ENCODE data around the gene KCNH4.
"Not testable (repeated sequence)": the region's sequence is repeated elsewhere in the genome, so short reads cannot be mapped to it uniquely, and the experiment has no call there.

Gene KCNH4

GRCh38 chr17:42177684-42178083, 3.3 kb downstream of the KCNH4 start:
- DNase-seq: no peak

DNA sequence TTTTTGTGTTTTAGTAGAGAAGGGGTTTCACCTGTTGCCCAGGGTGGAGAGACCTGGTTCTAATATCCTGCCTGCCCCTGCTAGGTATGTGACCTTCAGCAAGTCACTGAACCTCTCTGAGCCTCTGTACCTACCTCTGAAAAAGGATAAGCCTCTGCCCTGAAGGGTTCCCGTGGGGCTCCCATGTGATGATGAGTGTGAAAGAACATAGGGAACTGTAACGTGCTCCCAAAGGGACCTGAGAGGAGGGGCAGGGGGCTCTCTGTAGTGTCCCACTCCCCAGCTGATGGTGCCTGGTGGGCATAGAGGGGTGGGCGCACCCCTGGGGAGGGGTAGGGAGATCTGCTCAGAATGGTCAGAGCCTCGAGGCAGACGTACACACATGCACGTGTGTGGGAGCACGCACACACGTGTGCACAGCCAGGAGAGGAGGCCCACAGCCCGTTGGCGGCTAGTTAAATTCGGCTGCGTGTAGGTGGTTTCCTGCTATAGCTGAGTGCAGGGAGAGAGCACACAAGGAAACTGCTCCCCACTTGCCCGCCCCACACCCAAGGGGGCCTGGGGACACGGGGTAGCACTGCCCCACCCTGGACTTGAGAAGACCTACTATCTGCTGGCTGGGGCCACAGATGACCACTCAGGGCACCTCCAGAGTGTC, 6.7 kb downstream of the KCNH4 start:
- no peak for DNase-seq

DNA sequence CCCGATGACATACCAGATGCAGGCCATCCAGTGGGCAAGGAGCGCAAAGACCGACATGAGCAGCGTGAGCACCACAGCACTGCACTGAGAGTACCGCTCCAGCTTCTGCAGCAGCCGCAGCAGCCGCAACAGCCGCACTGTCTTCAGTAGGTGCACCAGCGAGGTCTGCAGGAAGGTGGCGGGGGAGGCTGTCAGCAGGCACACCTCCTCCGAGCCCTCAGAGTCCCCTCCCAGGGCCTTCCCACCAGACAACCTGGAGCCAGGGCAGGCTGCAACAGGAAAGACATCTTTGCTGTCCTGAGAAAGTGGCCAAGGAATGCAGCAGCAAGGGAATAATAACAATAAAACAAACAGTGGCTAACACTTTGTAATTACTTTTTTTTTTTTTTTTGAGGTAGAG, 9.1 kb downstream of the KCNH4 start:
- no peak for DNase-seq

DNA sequence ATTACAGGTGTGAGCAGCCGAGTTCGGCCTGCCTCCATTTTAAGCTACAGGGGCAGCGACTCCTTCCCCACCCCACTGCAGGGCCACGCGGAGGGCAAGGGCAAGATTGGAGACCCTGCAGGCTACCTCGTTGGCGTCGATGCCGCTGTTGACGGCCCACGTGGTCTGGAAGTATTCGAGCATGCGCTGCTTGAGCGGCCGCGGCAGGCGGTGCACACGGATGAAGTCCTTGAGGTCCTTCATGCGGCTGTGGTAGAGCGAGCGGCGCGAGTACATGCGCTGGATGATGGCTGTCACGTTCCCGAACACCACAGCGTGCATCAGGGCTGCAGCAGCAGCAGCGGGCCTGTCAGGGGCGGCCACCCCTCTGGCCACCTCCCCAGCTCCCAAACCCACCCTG, 11.6 kb downstream of the KCNH4 start:
- no peak for DNase-seq

DNA sequence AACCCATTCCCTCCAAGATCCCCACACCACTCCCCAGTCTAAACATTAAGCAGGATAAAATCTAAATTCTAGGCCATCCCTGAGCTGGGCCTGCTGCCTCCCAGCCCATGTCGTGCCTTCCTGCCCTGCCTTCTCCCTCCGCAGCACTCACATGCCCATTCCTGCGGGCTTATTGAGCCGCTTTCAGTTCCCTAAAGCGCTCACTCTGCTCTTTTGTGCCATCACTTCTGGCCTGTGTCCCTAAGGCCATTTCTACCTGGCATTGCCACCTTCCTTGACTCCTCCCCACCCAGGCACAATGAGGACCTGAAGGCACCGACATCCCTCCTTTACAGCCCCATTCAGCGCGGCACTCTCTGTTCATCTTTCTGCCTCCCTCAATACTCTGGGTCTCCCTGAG, 13.1 kb downstream of the KCNH4 start:
- DNase-seq: no peak

- no peak for DNase-seq
Observed at GRCh38 chr17:42166196-42166763, 14.7 kb downstream of the KCNH4 start.

DNA sequence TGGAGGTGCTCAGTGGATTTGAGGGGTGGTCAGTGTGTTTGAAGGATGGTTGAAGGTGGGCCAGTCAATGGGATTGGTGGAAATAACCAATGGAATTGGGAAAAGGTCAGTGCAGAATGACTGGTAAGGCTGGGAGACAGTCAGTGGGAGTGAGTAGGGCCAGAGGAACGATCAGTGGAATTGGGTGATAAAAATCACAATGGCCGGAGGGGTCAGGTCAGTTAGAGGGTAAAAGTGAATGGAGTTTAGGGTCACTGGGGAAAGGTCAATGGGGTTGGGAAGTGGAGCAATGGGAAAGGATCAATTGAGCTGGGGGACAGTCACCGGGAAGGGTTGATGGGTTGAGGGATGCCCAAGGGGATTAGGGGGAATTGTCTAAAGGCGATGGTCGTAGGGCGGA, 15.2 kb downstream of the KCNH4 start:
- DNase-seq: no peak

- DNase-seq: no peak
Observed at GRCh38 chr17:42163696-42164407, 17.1 kb downstream of the KCNH4 start.

DNA sequence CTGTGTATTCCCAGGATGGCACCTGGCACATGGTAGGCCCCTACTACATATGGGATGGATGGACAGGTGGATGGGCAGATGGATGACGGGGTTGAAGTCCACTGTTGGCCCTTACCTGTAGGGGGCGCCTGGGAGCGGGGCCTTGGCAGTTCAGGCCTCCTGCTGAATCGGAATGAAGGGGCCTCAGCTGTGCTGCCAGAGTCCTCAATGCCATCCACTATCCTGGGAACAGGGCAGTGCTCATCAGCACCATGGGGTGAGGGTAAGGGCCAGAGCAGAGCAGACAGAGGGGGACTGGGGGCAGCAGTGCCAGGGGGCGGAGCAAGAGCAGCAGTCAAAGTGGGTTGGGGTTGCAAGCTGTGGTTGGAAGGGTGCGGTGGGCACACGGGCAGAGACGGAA, 17.8 kb downstream of the KCNH4 start:
- no peak for DNase-seq

- no peak for DNase-seq
Observed at GRCh38 chr17:42160531-42160910, 20.4 kb downstream of the KCNH4 start.

DNA sequence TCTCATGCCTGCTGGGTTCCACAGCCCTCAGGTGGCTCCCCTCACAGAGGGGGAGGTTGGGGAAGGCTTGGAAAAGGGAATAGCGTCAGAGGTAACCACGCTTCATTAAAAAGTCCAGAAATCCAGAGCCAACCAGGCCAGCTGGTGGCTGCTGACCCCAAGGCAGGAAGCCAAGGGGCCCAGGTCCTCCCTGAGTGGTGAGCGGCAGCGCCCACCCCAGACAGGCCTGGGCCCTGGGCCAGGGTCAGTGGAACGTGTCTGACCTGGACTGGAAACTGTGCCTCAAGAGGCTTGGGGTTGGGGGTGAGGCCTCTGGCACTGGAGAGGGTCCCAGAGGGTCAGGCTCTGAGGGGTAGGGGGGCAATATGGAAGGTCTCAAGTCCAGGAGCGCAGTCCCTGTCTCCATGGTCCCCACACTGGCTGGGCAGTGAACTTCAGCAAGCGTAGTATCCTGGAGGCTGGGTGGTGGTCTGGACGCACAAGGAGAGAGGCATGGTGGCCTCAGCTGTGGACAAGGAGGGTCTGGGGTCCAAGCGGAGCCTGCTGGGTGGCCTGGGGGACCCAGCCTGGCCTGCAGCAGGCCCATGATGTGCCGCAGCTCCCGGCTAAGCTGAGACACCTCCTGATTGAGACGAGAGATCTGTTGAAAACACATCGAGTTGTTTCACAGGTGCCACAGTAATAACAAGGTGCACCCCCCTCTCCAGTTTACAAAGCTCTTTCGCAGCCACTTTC, 21.0 kb downstream of the KCNH4 start:
- DNase-seq: no peak

DNA sequence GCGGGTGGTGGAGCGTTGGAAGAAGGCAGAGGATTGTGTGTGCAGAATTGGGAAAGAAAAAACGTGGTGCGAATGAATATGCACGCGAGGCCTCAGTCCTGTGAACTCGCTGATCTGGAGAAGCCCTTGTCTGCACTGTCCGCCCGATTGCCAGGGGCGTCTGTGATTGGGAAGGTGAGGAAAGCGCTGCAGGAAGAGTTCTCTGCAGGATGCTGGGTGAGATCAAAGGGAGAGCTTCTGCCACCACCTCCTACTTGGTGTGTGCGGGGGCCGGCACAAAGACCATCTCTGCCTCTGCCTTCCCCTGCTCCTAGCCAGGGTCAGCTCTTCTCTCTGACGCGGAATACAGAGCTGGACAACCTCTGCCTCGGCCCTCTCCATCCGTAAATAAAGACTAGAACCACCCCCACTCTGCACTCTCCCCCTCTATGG, 25.3 kb downstream of the KCNH4 start:
- DNase-seq: no peak

DNA sequence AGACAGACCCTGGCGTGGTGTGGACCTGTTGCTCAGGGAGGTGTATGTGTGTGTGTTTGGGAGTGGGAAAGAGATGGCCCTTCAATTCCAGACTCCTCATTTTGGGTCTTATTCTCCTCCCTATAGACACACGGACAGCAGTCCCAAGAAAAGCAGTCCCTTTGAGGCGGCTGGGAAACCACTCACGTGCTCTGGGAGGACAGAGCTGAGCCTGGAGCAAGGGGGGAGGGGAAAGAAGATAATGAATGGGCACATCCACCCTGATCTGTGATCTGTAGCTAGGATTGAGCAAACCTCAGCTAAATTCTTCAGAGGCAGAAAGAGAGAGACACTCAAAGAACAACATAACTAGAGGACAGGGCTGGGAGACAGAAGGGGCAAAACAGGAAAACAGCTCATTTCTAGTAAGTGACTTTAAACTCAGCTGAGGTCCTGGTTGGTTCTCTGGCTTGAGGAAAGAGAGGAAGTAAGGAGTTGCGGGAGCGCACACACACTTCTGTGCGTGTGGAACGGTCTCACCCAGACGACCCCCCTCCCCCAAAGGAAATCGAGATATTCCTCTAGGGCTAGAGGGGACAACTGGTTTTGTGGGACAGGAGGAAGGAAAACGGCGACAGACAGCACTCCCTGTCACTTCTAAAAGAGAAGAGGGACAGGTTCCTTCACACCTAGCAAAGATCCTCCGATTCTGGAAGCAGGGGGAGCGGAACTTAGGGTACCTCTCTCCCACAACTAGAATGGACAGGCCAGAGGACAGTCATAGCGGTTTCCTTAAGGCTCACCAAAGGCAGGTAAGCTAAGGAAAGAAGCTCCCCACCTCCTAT, 26.8 kb downstream of the KCNH4 start:
- DNase-seq: no peak

DNA sequence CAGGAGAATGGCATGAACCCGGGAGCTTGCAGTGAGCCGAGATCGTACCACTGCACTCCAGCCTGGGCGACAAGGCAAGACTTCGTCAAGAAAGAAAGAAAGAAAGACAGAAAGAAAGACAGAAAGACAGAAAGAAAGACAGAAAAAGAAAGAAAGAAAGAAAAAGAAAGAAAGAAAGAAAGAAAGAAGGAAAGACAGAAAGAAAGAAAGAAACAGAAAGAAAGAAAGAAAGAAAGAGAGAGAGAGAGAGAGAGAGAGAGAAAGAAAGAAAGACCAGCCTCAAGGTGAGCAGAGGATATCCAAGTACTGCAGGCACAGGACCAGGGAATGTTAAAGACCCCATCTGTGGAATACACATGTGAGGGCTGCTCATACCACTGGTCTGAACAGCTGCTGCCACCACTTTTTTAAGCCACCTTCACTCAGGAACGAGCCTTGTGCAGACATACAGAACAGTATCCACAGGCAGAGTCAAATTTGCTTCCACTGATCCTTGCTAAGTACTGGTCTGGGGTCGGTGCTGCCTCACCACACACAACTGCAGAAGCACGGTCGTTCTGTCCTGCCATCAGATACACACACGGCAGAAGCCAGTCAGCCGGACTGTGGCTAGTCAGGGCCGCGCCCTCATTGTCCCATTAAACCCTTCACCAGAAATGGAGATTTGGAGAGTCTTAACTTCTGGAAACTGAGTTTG, 33.9 kb downstream of the KCNH4 start:
- no peak for DNase-seq

DNA sequence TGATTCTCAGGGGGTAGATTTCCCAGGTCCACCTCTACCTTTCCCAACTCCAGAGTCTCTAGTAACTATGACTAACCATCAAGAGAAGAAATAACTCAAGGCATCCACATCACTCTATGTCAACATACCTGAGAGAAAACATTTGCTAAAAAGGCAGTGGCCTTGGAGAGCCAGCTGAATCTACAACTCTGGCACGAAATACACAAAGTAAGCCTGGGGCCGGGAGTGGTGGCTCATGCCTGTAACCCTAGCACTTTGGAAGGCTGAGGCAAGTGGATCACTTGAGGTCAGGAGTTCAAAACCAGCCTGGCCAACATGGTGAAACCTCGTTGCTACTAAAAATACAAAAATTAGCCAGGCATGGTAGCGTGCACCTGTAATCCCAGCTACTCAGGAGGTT, 37.8 kb downstream of the KCNH4 start:
- DNase-seq: not testable (repeated sequence)

- DNase-seq: no peak
Observed at GRCh38 chr17:42142371-42142896, 38.5 kb downstream of the KCNH4 start.

- no peak for DNase-seq
Observed at GRCh38 chr17:42141382-42141781, 39.6 kb downstream of the KCNH4 start.

DNA sequence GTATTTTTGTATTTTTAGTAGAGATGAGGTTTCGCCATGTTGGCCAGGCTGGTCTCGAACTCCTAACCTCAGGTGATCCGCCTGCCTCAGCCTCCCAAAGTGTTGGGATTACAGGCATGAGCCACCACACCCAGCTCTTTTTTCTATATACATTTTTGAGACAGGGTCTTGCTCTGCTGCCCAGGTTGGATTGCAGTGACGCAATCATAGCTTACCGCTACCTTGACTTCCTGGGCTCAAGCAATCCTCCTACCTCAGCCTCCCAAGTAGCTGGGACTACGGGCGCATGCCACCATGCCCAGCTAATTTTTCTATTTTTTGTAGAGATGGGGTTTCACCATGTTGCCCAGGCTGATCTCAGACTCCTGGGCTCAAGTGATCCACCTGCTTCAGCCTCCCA, 40.3 kb downstream of the KCNH4 start:
- not testable (repeated sequence) for DNase-seq

- no peak for DNase-seq
Observed at GRCh38 chr17:42138749-42139492, 42.0 kb downstream of the KCNH4 start.

GRCh38 chr17:42136654-42137051, 44.3 kb downstream of the KCNH4 start:
- DNase-seq: no peak

All from activated naive CD4-positive, alpha-beta T cell (primary cell).